Fibroblast of mammary gland (primary cell): ENCODE data around the gene PCDH20.

Experiments used
- DNase-seq: peaks from one replicate; pipeline ENCODE4 v3.0.0-alpha.2; 2010; ENCODE audit warnings: low read depth
- H3K4me3 ChIP-seq: 2 replicates; pipeline ENCODE4 v1.5.1; 2011; ENCODE audit warnings: low read depth, mild to moderate bottlenecking, low read length, moderate library complexity; ENCODE audit not compliant: control insufficient read depth
- CTCF ChIP-seq: conservative IDR thresholded peaks from 2 replicates; pipeline ENCODE4 v1.5.1; 2011; ENCODE audit warnings: low read depth, low read length, inconsistent platforms; ENCODE audit not compliant: control insufficient read depth, insufficient read depth

The PCDH20 gene

GRCh38 chr13:61362522-61362921, 53.1 kb downstream of the PCDH20 start:
- TF ChIP-seq CTCF, result no peak
- no peak overlapping the region for H3K4me3 ChIP-seq

More at GRCh38 chr13:61362522-61362921, 53.1 kb downstream of the PCDH20 start:
- DNase-seq, result no peak
